ENCODE results near the gene FOXS1.

FOXS1 gene

GRCh38 chr20:31861135-31861384, 15.7 kb upstream of the FOXS1 start:
- H3K27ac ChIP-seq (ENCODE audit: insufficient read depth, low read depth, low read length, poor library complexity, severe bottlenecking), result peak overlapping the region; percentile 65
- no peaks in the 10 kb centered on the region for H3K27me3 ChIP-seq (ENCODE audit: control insufficient read depth, insufficient read depth, low read length, poor library complexity, severe bottlenecking)
- 0 to 1% methylated on average over 20 of the region's 20 CpGs for WGBS, 2 experiments
- peak overlapping the region; percentile 59 for H3K4me3 ChIP-seq (ENCODE audit: insufficient read depth, low read depth, low read length)
- no peaks in the 10 kb centered on the region for H3K9me3 ChIP-seq (ENCODE audit: control insufficient read depth, low read length)
- no peaks in the 10 kb centered on the region for H3K36me3 ChIP-seq (ENCODE audit: control insufficient read depth, insufficient read depth, low read length)
- peaks cover 20% of the 10 kb centered on the region for H3K4me1 ChIP-seq (ENCODE audit: control insufficient read depth, insufficient read depth, low read length)

GRCh38 chr20:31860390-31861134, 15.2 kb upstream of the FOXS1 start:
- peak overlapping the region; percentile 65 for H3K27ac ChIP-seq (ENCODE audit: insufficient read depth, low read depth, low read length, poor library complexity, severe bottlenecking)
- H3K9me3 ChIP-seq (ENCODE audit: control insufficient read depth, low read length), result no peaks in the 10 kb centered on the region
- H3K36me3 ChIP-seq (ENCODE audit: control insufficient read depth, insufficient read depth, low read length), result no peaks in the 10 kb centered on the region
- H3K27me3 ChIP-seq (ENCODE audit: control insufficient read depth, insufficient read depth, low read length, poor library complexity, severe bottlenecking), result no peaks in the 10 kb centered on the region
- peak overlapping the region; percentile 59 for H3K4me3 ChIP-seq (ENCODE audit: insufficient read depth, low read depth, low read length)
- 6% methylated on average over 15 of the region's 15 CpGs for WGBS, 2 experiments
- H3K4me1 ChIP-seq (ENCODE audit: control insufficient read depth, insufficient read depth, low read length), result peaks cover 20% of the 10 kb centered on the region

- no peak overlapping the region for H3K27ac ChIP-seq (ENCODE audit: insufficient read depth, low read depth, low read length, poor library complexity, severe bottlenecking)
- peaks cover 20% of the 10 kb centered on the region for H3K4me1 ChIP-seq (ENCODE audit: control insufficient read depth, insufficient read depth, low read length)
- H3K9me3 ChIP-seq (ENCODE audit: control insufficient read depth, low read length), result no peaks in the 10 kb centered on the region
- 85 to 88% methylated on average over 7 of the region's 7 CpGs for WGBS, 2 experiments
- H3K4me3 ChIP-seq (ENCODE audit: insufficient read depth, low read depth, low read length), result peak overlapping the region; percentile 59
- no peaks in the 10 kb centered on the region for H3K27me3 ChIP-seq (ENCODE audit: control insufficient read depth, insufficient read depth, low read length, poor library complexity, severe bottlenecking)
- H3K36me3 ChIP-seq (ENCODE audit: control insufficient read depth, insufficient read depth, low read length), result no peaks in the 10 kb centered on the region
Measured at GRCh38 chr20:31859998-31860380, 14.6 kb upstream of the FOXS1 start.

- H3K27me3 ChIP-seq (ENCODE audit: control insufficient read depth, insufficient read depth, low read length, poor library complexity, severe bottlenecking), result no peaks in the 10 kb centered on the region
- no peaks in the 10 kb centered on the region for H3K9me3 ChIP-seq (ENCODE audit: control insufficient read depth, low read length)
Measured at GRCh38 chr20:31859266-31859997, 14.0 kb upstream of the FOXS1 start.

GRCh38 chr20:31858760-31859083, 13.3 kb upstream of the FOXS1 start:
- WGBS, 2 experiments, result 90 to 93% methylated on average over 3 of the region's 3 CpGs
- peaks cover 20% of the 10 kb centered on the region for H3K4me1 ChIP-seq (ENCODE audit: control insufficient read depth, insufficient read depth, low read length)
- no peaks in the 10 kb centered on the region for H3K36me3 ChIP-seq (ENCODE audit: control insufficient read depth, insufficient read depth, low read length)
- H3K27me3 ChIP-seq (ENCODE audit: control insufficient read depth, insufficient read depth, low read length, poor library complexity, severe bottlenecking), result no peaks in the 10 kb centered on the region
- H3K27ac ChIP-seq (ENCODE audit: insufficient read depth, low read depth, low read length, poor library complexity, severe bottlenecking), result no peak overlapping the region
- no peak overlapping the region for H3K4me3 ChIP-seq (ENCODE audit: insufficient read depth, low read depth, low read length)
- no peaks in the 10 kb centered on the region for H3K9me3 ChIP-seq (ENCODE audit: control insufficient read depth, low read length)

More at GRCh38 chr20:31859266-31859997, 14.0 kb upstream of the FOXS1 start:
- WGBS, 2 experiments, result 93 to 94% methylated on average over 5 of the region's 5 CpGs
- H3K4me3 ChIP-seq (ENCODE audit: insufficient read depth, low read depth, low read length), result no peak overlapping the region
- H3K4me1 ChIP-seq (ENCODE audit: control insufficient read depth, insufficient read depth, low read length), result peaks cover 20% of the 10 kb centered on the region
- H3K36me3 ChIP-seq (ENCODE audit: control insufficient read depth, insufficient read depth, low read length), result no peaks in the 10 kb centered on the region
- no peak overlapping the region for H3K27ac ChIP-seq (ENCODE audit: insufficient read depth, low read depth, low read length, poor library complexity, severe bottlenecking)

- H3K4me1 ChIP-seq (ENCODE audit: control insufficient read depth, insufficient read depth, low read length), result peaks cover 20% of the 10 kb centered on the region
- no peaks in the 10 kb centered on the region for H3K9me3 ChIP-seq (ENCODE audit: control insufficient read depth, low read length)
- WGBS, 2 experiments, result 88 to 90% methylated on average over 15 of the region's 15 CpGs
- H3K4me3 ChIP-seq (ENCODE audit: insufficient read depth, low read depth, low read length), result no peak overlapping the region
- no peak overlapping the region for H3K27ac ChIP-seq (ENCODE audit: insufficient read depth, low read depth, low read length, poor library complexity, severe bottlenecking)
- no peaks in the 10 kb centered on the region for H3K36me3 ChIP-seq (ENCODE audit: control insufficient read depth, insufficient read depth, low read length)
- no peaks in the 10 kb centered on the region for H3K27me3 ChIP-seq (ENCODE audit: control insufficient read depth, insufficient read depth, low read length, poor library complexity, severe bottlenecking)
Measured at GRCh38 chr20:31857861-31858759, 12.7 kb upstream of the FOXS1 start.

GRCh38 chr20:31856516-31856915, 11.1 kb upstream of the FOXS1 start:
- H3K9me3 ChIP-seq (ENCODE audit: control insufficient read depth, low read length), result no peaks in the 10 kb centered on the region
- H3K4me1 ChIP-seq (ENCODE audit: control insufficient read depth, insufficient read depth, low read length), result peaks cover 11% of the 10 kb centered on the region
- H3K4me3 ChIP-seq (ENCODE audit: insufficient read depth, low read depth, low read length), result no peak overlapping the region
- H3K27me3 ChIP-seq (ENCODE audit: control insufficient read depth, insufficient read depth, low read length, poor library complexity, severe bottlenecking), result no peaks in the 10 kb centered on the region
- H3K27ac ChIP-seq (ENCODE audit: insufficient read depth, low read depth, low read length, poor library complexity, severe bottlenecking), result no peak overlapping the region
- WGBS, 2 experiments, result 73 to 76% methylated on average over 3 of the region's 3 CpGs
- no peaks in the 10 kb centered on the region for H3K36me3 ChIP-seq (ENCODE audit: control insufficient read depth, insufficient read depth, low read length)

- H3K9me3 ChIP-seq (ENCODE audit: control insufficient read depth, low read length), result no peaks in the 10 kb centered on the region
- 93 to 96% methylated on average over 7 of the region's 7 CpGs for WGBS, 2 experiments
- H3K27me3 ChIP-seq (ENCODE audit: control insufficient read depth, insufficient read depth, low read length, poor library complexity, severe bottlenecking), result peaks cover 13% of the 10 kb centered on the region
- no peak overlapping the region for H3K27ac ChIP-seq (ENCODE audit: insufficient read depth, low read depth, low read length, poor library complexity, severe bottlenecking)
- H3K4me1 ChIP-seq (ENCODE audit: control insufficient read depth, insufficient read depth, low read length), result no peaks in the 10 kb centered on the region
- no peaks in the 10 kb centered on the region for H3K36me3 ChIP-seq (ENCODE audit: control insufficient read depth, insufficient read depth, low read length)
- no peak overlapping the region for H3K4me3 ChIP-seq (ENCODE audit: insufficient read depth, low read depth, low read length)
Measured at GRCh38 chr20:31853481-31853880, 8.1 kb upstream of the FOXS1 start.

GRCh38 chr20:31851240-31851955, 6.0 kb upstream of the FOXS1 start:
- WGBS, 2 experiments, result 79 to 80% methylated on average over 11 of the region's 11 CpGs
- Histone ChIP-seq H3K9me3 (ENCODE audit: control insufficient read depth, low read length) (no peaks in the 10 kb centered on the region), H3K4me1 (ENCODE audit: control insufficient read depth, insufficient read depth, low read length) (no peaks in the 10 kb centered on the region), H3K27me3 (ENCODE audit: control insufficient read depth, insufficient read depth, low read length, poor library complexity, severe bottlenecking) (peaks cover 13% of the 10 kb centered on the region), H3K4me3 (ENCODE audit: insufficient read depth, low read depth, low read length) (no peak overlapping the region), H3K27ac (ENCODE audit: insufficient read depth, low read depth, low read length, poor library complexity, severe bottlenecking) (no peak overlapping the region), H3K36me3 (ENCODE audit: control insufficient read depth, insufficient read depth, low read length) (no peaks in the 10 kb centered on the region)

Data from ectodermal cell (in vitro differentiated cells).